NT2/D1 (cell line): ENCODE measurements around the gene TTC16.

Experiments
- YY1 ChIP-seq: IDR thresholded peaks from 2 replicates; pipeline ENCODE4 v1.6.1; 2011; ENCODE audit not compliant: insufficient read length, insufficient read depth
- ZNF274 ChIP-seq: IDR thresholded peaks from 2 replicates; pipeline ENCODE4 v1.6.1; 2011; ENCODE audit warnings: mild to moderate bottlenecking, low read depth, low read length

GRCh38 chr9:127738666-127739065 lies 22.8 kb downstream of the TTC16 start:
- no peak for TF ChIP-seq YY1
- TF ChIP-seq ZNF274, result no peak
